ENCODE results near the gene SLC7A9. TPM values are rescaled to one million over a fixed set of nuclear protein-coding genes. Genes with fewer than 3 reads are reported as not detected.

The SLC7A9 gene
- polyA plus RNA-seq, 1 donor (not counting 4 experiments of a cell fraction or from before 2014, with no cell fraction given): 0.20 TPM

DNA sequence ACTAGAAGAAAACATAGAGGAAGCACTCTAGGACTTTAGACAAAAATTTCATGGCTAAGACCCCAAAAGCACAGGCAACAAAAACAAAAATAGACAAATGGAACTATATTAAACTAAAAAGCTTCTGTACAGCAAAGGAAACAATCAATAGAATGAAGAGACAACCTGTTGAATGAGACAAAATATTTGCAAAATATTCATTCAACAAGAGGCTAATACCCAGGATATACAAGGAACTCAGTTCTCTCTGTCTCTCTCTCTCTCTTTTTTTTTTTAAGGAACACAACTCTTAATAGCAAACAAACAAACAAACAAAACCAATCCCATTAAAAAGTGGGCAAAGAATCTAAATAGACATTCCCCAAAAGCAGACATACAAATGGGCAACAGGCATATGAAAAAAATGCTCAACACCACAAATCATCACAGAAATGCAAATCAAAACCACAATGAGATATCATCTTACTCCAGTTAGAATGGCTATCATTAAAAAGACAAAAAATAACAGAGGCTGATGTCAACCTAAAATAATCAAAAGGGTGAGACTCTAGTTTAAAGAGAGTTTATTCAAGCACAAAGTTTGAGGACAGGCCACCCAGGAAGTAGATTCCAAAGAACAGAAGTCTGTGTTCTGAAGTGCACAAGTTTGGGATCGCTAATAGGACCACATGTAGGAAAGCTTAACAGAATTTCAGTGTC is 27.1 kb upstream of the SLC7A9 start:
- peaks cover 0 to 4% of the 10 kb centered on the region in 2 experiments for H3K36me3 ChIP-seq (ENCODE audit: control insufficient read depth in 2 of 2, extremely low read depth in 1 of 2, insufficient read depth in 2 of 2, low read length in 2 of 2)
- no peaks in the 10 kb centered on the region for H3K4me1 ChIP-seq (ENCODE audit: control insufficient read depth, extremely low read depth, insufficient read depth, low read length)
- no peaks in the 10 kb centered on the region for H3K27me3 ChIP-seq (ENCODE audit: control insufficient read depth, extremely low read depth, insufficient read depth, low read length)
- no peak overlapping the region for H3K27ac ChIP-seq (ENCODE audit: control insufficient read depth, insufficient read depth, low read length)
- dilution Hi-C loops (cut with MboI; ENCODE audit: extremely low pct_ligation_motif_present, low sequenced_read_pairs): loop anchor here (25.0 kb wide), 1 partner anchor 109 kb away; no protein-coding TSS in a partner anchor
- no peak overlapping the region for H3K4me2 ChIP-seq (ENCODE audit: control insufficient read depth, extremely low read depth, insufficient read depth, low read depth, low read length)
- H3K79me2 ChIP-seq (ENCODE audit: control insufficient read depth, insufficient read depth, low read length): no peaks in the 10 kb centered on the region
- no peak overlapping the region for H2AFZ ChIP-seq (ENCODE audit: control insufficient read depth, low read length)
- FAIRE-seq: no peak
- DNase-seq (ENCODE audit: low read depth, low spot score): no peak
- no peak overlapping the region for H3K4me3 ChIP-seq (ENCODE audit: control insufficient read depth in 2 of 3, extremely low read depth in 1 of 3, insufficient read depth in 2 of 3, low read depth in 1 of 3, low read length in 3 of 3)
- no peaks in the 10 kb centered on the region for H3K9me1 ChIP-seq (ENCODE audit: control insufficient read depth, extremely low read depth, insufficient read depth, low read length)
- no peak overlapping the region for H3K9ac ChIP-seq (ENCODE audit: control insufficient read depth, extremely low read depth, insufficient read depth, low read length)
- H4K20me1 ChIP-seq (ENCODE audit: control insufficient read depth, extremely low read depth, insufficient read depth, low read length): no peaks in the 10 kb centered on the region
- TF ChIP-seq, protein P1, sequence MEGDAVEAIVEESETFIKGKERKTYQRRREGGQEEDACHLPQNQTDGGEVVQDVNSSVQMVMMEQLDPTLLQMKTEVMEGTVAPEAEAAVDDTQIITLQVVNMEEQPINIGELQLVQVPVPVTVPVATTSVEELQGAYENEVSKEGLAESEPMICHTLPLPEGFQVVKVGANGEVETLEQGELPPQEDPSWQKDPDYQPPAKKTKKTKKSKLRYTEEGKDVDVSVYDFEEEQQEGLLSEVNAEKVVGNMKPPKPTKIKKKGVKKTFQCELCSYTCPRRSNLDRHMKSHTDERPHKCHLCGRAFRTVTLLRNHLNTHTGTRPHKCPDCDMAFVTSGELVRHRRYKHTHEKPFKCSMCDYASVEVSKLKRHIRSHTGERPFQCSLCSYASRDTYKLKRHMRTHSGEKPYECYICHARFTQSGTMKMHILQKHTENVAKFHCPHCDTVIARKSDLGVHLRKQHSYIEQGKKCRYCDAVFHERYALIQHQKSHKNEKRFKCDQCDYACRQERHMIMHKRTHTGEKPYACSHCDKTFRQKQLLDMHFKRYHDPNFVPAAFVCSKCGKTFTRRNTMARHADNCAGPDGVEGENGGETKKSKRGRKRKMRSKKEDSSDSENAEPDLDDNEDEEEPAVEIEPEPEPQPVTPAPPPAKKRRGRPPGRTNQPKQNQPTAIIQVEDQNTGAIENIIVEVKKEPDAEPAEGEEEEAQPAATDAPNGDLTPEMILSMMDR (optimal IDR thresholded peaks at IDR 0.05 in 1 of 3, IDR thresholded peaks at IDR 0.05 in 1 of 3, conservative IDR thresholded peaks at IDR 0.05 in 1 of 3; ENCODE audit: extremely low read depth in 1 of 3, insufficient read depth in 2 of 3, low read length in 3 of 3): no peak
- TF ChIP-seq EZH2 (IDR thresholded peaks at IDR 0.05; ENCODE audit: low read length): no peak
- no peaks in the 10 kb centered on the region for H3K9me3 ChIP-seq (ENCODE audit: control insufficient read depth, low read depth, low read length)

DNA sequence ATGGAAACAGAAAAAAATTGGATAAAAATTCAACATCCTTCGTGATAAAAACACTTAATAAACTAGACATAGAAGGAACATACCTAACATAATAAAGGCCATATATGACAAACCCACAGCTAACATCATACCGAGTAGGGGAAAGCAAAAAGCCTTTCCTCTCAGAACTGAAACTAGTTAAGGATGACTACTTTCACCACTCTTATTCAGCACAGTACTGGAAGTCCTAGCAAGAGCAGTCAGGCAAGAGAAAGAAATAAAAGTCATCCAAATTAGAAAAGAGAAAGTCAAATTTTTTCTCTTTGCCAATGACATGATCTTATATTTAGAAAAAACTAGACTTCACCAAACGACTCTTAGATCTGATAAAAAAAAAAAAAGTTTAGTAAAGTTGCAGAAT is 25.8 kb upstream of the SLC7A9 start:
- H3K4me3 ChIP-seq (ENCODE audit: control insufficient read depth in 2 of 3, extremely low read depth in 1 of 3, insufficient read depth in 2 of 3, low read depth in 1 of 3, low read length in 3 of 3): no peak overlapping the region
- H3K79me2 ChIP-seq (ENCODE audit: control insufficient read depth, insufficient read depth, low read length): no peaks in the 10 kb centered on the region
- DNase-seq (ENCODE audit: low read depth, low spot score) (no peak), FAIRE-seq (no peak)
- H3K27ac ChIP-seq (ENCODE audit: control insufficient read depth, insufficient read depth, low read length): no peak overlapping the region
- no peak overlapping the region for H3K4me2 ChIP-seq (ENCODE audit: control insufficient read depth, extremely low read depth, insufficient read depth, low read depth, low read length)
- peaks cover 0 to 4% of the 10 kb centered on the region in 2 experiments for H3K36me3 ChIP-seq (ENCODE audit: control insufficient read depth in 2 of 2, extremely low read depth in 1 of 2, insufficient read depth in 2 of 2, low read length in 2 of 2)
- H3K9me3 ChIP-seq (ENCODE audit: control insufficient read depth, low read depth, low read length): no peaks in the 10 kb centered on the region
- H3K9ac ChIP-seq (ENCODE audit: control insufficient read depth, extremely low read depth, insufficient read depth, low read length): no peak overlapping the region
- no peaks in the 10 kb centered on the region for H3K4me1 ChIP-seq (ENCODE audit: control insufficient read depth, extremely low read depth, insufficient read depth, low read length)
- dilution Hi-C loops (cut with MboI; ENCODE audit: extremely low pct_ligation_motif_present, low sequenced_read_pairs): loop anchor here (25.0 kb wide), 1 partner anchor 108 kb away; no protein-coding TSS in a partner anchor
- no peaks in the 10 kb centered on the region for H4K20me1 ChIP-seq (ENCODE audit: control insufficient read depth, extremely low read depth, insufficient read depth, low read length)
- TF ChIP-seq, protein P1 (optimal IDR thresholded peaks at IDR 0.05 in 1 of 3, IDR thresholded peaks at IDR 0.05 in 1 of 3, conservative IDR thresholded peaks at IDR 0.05 in 1 of 3; ENCODE audit: extremely low read depth in 1 of 3, insufficient read depth in 2 of 3, low read length in 3 of 3): no peak
- TF ChIP-seq EZH2 (IDR thresholded peaks at IDR 0.05; ENCODE audit: low read length): no peak
- no peaks in the 10 kb centered on the region for H3K27me3 ChIP-seq (ENCODE audit: control insufficient read depth, extremely low read depth, insufficient read depth, low read length)
- no peak overlapping the region for H2AFZ ChIP-seq (ENCODE audit: control insufficient read depth, low read length)
- no peaks in the 10 kb centered on the region for H3K9me1 ChIP-seq (ENCODE audit: control insufficient read depth, extremely low read depth, insufficient read depth, low read length)

All from keratinocyte (primary cell).